WTC11 (cell line): ENCODE data around the gene TOPAZ1. TPM values are rescaled to one million over a fixed set of nuclear protein-coding genes. Genes with fewer than 3 reads are reported as not detected.

Source experiments
- ATAC-seq: fragments of 200-7000 bp; cut with Tn5 transposase; 2 replicates; pipeline ENCODE4 v1.10.0; 2021; ENCODE audit warnings: mild to moderate bottlenecking, moderate library complexity
- CTCF ChIA-PET: fragments of 300-600 bp; sonication (Branson Sonifier 250); formaldehyde crosslinking; loops from one replicate; lab custom pipeline; 2021; ENCODE audit warnings: antibody characterized with exemption; lab: Charles Lee
- POLR2A ChIA-PET: fragments of 350-600 bp; sonication (Branson Sonifier 250); formaldehyde crosslinking; loops from one replicate; lab custom pipeline; 2021; ENCODE audit warnings: antibody characterized with exemption; lab: Charles Lee
- DNase-seq: peaks from one replicate; pipeline ENCODE4 v3.0.0; 2021; ENCODE audit warnings: low spot score
- H3K27ac Mint-ChIP-seq: 2 replicates; pipeline ENCODE4 v1.8.0; 2021; ENCODE audit warnings: mixed read lengths
- H3K27me3 Mint-ChIP-seq: 2 replicates; pipeline ENCODE4 v1.8.0; 2021; ENCODE audit warnings: low read depth, mild to moderate bottlenecking, moderate library complexity, mixed read lengths
- H3K36me3 Mint-ChIP-seq: 2 replicates; pipeline ENCODE4 v1.8.0; 2021; ENCODE audit warnings: mixed read lengths
- H3K4me1 Mint-ChIP-seq: 2 replicates; pipeline ENCODE4 v1.8.0; 2022; ENCODE audit warnings: mixed read lengths
- H3K4me3 Mint-ChIP-seq: 2 replicates; pipeline ENCODE4 v1.8.0; 2021; ENCODE audit warnings: mild to moderate bottlenecking, moderate library complexity, mixed read lengths
- H3K9me3 Mint-ChIP-seq: 2 replicates; pipeline ENCODE4 v1.8.0; 2021; ENCODE audit warnings: mixed read lengths
- ATF1 ChIP-seq: sonication (generic); formaldehyde crosslinking; IDR thresholded peaks from 2 replicates; pipeline ENCODE4 v1.8.1; 2023; ENCODE audit warnings: mild to moderate bottlenecking, moderate library complexity, missing genetic modification reagents
- E2F1 ChIP-seq: sonication (generic); formaldehyde crosslinking; IDR thresholded peaks from 2 replicates; pipeline ENCODE4 v1.8.0; 2022; ENCODE audit warnings: mild to moderate bottlenecking, missing genetic modification reagents
- E2F4 ChIP-seq: sonication (generic); formaldehyde crosslinking; IDR thresholded peaks from 2 replicates; pipeline ENCODE4 v1.8.1; 2022; ENCODE audit warnings: low read depth, mild to moderate bottlenecking, moderate library complexity, missing genetic modification reagents, borderline replicate concordance
- ETV6 ChIP-seq: sonication (generic); formaldehyde crosslinking; IDR thresholded peaks from 2 replicates; pipeline ENCODE4 v1.8.1; 2022; ENCODE audit warnings: mild to moderate bottlenecking, missing genetic modification reagents
- FOXK1 ChIP-seq: sonication (generic); formaldehyde crosslinking; IDR thresholded peaks from 2 replicates; pipeline ENCODE4 v1.8.0; 2022; ENCODE audit warnings: mild to moderate bottlenecking, moderate library complexity, missing genetic modification reagents
- GTF2I ChIP-seq: fragments of 250-450 bp; sonication (Bioruptor Pico); conservative IDR thresholded peaks from 2 replicates; pipeline ENCODE4 v1.4.0; 2021; ENCODE audit warnings: mild to moderate bottlenecking
- HMGXB4 ChIP-seq: sonication (generic); formaldehyde crosslinking; IDR thresholded peaks from 2 replicates; pipeline ENCODE4 v1.8.1; 2023; ENCODE audit warnings: mild to moderate bottlenecking, moderate library complexity, missing genetic modification reagents
- IRF1 ChIP-seq: sonication (generic); formaldehyde crosslinking; IDR thresholded peaks from 2 replicates; pipeline ENCODE4 v1.8.0; 2023; ENCODE audit warnings: missing genetic modification reagents
- OVOL2 ChIP-seq: fragments of 250-450 bp; sonication (Bioruptor Pico); IDR thresholded peaks from 2 replicates; pipeline ENCODE4 v1.9.0; 2021; ENCODE audit warnings: mild to moderate bottlenecking, borderline replicate concordance
- TEAD1 ChIP-seq: sonication (generic); formaldehyde crosslinking; IDR thresholded peaks from 2 replicates; pipeline ENCODE4 v1.8.0; 2022; ENCODE audit warnings: mild to moderate bottlenecking, missing genetic modification reagents
- ZNF138 ChIP-seq: sonication (generic); formaldehyde crosslinking; conservative IDR thresholded peaks from 2 replicates; pipeline ENCODE4 v1.8.1; 2022; ENCODE audit warnings: mild to moderate bottlenecking, moderate library complexity, missing genetic modification reagents
- ZNF232 ChIP-seq: sonication (generic); formaldehyde crosslinking; IDR thresholded peaks from 2 replicates; pipeline ENCODE4 v1.8.0; 2022; ENCODE audit warnings: mild to moderate bottlenecking, missing genetic modification reagents
- ZNF317 ChIP-seq: sonication (generic); formaldehyde crosslinking; IDR thresholded peaks from 2 replicates; pipeline ENCODE4 v1.8.1; 2023; ENCODE audit warnings: low read depth, mild to moderate bottlenecking, moderate library complexity, missing genetic modification reagents, borderline replicate concordance
- ZNF512 ChIP-seq: sonication (generic); formaldehyde crosslinking; IDR thresholded peaks from 2 replicates; pipeline ENCODE4 v1.8.1; 2022; ENCODE audit warnings: missing genetic modification reagents, borderline replicate concordance
- total RNA-seq: library from RNA; stranded (reverse); gene quantifications from 3 replicates; pipeline ENCODE4 v1.2.3, GENCODE V29; 2021
- TF ChIP-seq, protein P1 (sequence below): sonication (generic); formaldehyde crosslinking; IDR thresholded peaks from 2 replicates; pipeline ENCODE4 v1.8.0; 2022; ENCODE audit warnings: mild to moderate bottlenecking, missing genetic modification reagents
- TF ChIP-seq, protein P2 (sequence below): sonication (generic); formaldehyde crosslinking; IDR thresholded peaks from 2 replicates; pipeline ENCODE4 v1.8.0; 2022; ENCODE audit warnings: missing genetic modification reagents
- TF ChIP-seq, protein P3 (sequence below): sonication (generic); formaldehyde crosslinking; IDR thresholded peaks from 2 replicates; pipeline ENCODE4 v1.8.1; 2023; ENCODE audit warnings: mild to moderate bottlenecking, missing genetic modification reagents

Gene TOPAZ1
- total RNA-seq, 1 experiment from 2014 or later, result not detected

GRCh38 chr3:44309500-44309899 lies 67.8 kb downstream of the TOPAZ1 start:
- Mint-ChIP-seq H3K27me3 (no peaks in the 10 kb centered on the region), H3K4me1 (no peaks in the 10 kb centered on the region), H3K4me3 (no peak overlapping the region), H3K36me3 (no peaks in the 10 kb centered on the region), H3K9me3 (no peaks in the 10 kb centered on the region), H3K27ac (no peak overlapping the region)
- ChIA-PET POLR2A (no interaction called here), CTCF (no interaction called here)
- TF ChIP-seq, protein P1, sequence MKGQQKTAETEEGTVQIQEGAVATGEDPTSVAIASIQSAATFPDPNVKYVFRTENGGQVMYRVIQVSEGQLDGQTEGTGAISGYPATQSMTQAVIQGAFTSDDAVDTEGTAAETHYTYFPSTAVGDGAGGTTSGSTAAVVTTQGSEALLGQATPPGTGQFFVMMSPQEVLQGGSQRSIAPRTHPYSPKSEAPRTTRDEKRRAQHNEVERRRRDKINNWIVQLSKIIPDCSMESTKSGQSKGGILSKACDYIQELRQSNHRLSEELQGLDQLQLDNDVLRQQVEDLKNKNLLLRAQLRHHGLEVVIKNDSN, result no peak
- TF ChIP-seq E2F1 (CRISPR knock-in tag), result no peak
- TF ChIP-seq ATF1 (CRISPR knock-in tag), result no peak
- no peak for TF ChIP-seq TEAD1 (CRISPR knock-in tag)
- no peak for TF ChIP-seq ZNF317 (CRISPR knock-in tag)
- no peak for TF ChIP-seq ETV6
- TF ChIP-seq IRF1, result no peak
- TF ChIP-seq FOXK1 (CRISPR knock-in tag), result no peak
- TF ChIP-seq, protein P2, sequence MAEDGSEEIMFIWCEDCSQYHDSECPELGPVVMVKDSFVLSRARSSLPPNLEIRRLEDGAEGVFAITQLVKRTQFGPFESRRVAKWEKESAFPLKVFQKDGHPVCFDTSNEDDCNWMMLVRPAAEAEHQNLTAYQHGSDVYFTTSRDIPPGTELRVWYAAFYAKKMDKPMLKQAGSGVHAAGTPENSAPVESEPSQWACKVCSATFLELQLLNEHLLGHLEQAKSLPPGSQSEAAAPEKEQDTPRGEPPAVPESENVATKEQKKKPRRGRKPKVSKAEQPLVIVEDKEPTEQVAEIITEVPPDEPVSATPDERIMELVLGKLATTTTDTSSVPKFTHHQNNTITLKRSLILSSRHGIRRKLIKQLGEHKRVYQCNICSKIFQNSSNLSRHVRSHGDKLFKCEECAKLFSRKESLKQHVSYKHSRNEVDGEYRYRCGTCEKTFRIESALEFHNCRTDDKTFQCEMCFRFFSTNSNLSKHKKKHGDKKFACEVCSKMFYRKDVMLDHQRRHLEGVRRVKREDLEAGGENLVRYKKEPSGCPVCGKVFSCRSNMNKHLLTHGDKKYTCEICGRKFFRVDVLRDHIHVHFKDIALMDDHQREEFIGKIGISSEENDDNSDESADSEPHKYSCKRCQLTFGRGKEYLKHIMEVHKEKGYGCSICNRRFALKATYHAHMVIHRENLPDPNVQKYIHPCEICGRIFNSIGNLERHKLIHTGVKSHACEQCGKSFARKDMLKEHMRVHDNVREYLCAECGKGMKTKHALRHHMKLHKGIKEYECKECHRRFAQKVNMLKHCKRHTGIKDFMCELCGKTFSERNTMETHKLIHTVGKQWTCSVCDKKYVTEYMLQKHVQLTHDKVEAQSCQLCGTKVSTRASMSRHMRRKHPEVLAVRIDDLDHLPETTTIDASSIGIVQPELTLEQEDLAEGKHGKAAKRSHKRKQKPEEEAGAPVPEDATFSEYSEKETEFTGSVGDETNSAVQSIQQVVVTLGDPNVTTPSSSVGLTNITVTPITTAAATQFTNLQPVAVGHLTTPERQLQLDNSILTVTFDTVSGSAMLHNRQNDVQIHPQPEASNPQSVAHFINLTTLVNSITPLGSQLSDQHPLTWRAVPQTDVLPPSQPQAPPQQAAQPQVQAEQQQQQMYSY, result no peak
- TF ChIP-seq ZNF512, result no peak
- no peak for TF ChIP-seq HMGXB4 (CRISPR knock-in tag)
- no peak for TF ChIP-seq E2F4
- no peak for TF ChIP-seq ZNF138 (CRISPR knock-in tag)
- TF ChIP-seq GTF2I, result no peak
- TF ChIP-seq ZNF232 (CRISPR knock-in tag), result no peak
- TF ChIP-seq, protein P3, sequence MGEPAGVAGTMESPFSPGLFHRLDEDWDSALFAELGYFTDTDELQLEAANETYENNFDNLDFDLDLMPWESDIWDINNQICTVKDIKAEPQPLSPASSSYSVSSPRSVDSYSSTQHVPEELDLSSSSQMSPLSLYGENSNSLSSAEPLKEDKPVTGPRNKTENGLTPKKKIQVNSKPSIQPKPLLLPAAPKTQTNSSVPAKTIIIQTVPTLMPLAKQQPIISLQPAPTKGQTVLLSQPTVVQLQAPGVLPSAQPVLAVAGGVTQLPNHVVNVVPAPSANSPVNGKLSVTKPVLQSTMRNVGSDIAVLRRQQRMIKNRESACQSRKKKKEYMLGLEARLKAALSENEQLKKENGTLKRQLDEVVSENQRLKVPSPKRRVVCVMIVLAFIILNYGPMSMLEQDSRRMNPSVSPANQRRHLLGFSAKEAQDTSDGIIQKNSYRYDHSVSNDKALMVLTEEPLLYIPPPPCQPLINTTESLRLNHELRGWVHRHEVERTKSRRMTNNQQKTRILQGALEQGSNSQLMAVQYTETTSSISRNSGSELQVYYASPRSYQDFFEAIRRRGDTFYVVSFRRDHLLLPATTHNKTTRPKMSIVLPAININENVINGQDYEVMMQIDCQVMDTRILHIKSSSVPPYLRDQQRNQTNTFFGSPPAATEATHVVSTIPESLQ, result no peak
- TF ChIP-seq OVOL2 (CRISPR knock-in tag), result no peak
- ATAC-seq (no peak), DNase-seq (no peak)
